Coronary artery (tissue), 2 donors: Measurements from ENCODE around the gene EHD2.

Experiments
- DNase-seq: peaks from one replicate; pipeline ENCODE4 v3.0.0-alpha.2; 2017; ENCODE audit warnings: low spot score
- H3K27ac ChIP-seq, 2 donors: fragments of 200-600 bp; sonication (generic); one replicate each; pipeline ENCODE4 v1.5.1; 2016 to 2019
- H3K4me3 ChIP-seq: fragments of 200-600 bp; sonication (generic); 2 replicates; pipeline ENCODE4 v1.5.1; 2016; ENCODE audit warnings: mild to moderate bottlenecking, moderate library complexity
- CTCF ChIP-seq: fragments of 200-600 bp; sonication (generic); IDR thresholded peaks from one replicate; pipeline ENCODE4 v1.5.1; 2019; ENCODE audit warnings: antibody characterized with exemption

Gene EHD2

GRCh38 chr19:47687906-47688305 is 25.3 kb upstream of the EHD2 start:
- no peak for DNase-seq

GRCh38 chr19:47691090-47691489 is 22.1 kb upstream of the EHD2 start:
- Histone ChIP-seq H3K27ac (no peak overlapping the region), H3K4me3 (no peak overlapping the region)
- TF ChIP-seq CTCF, result no peak
- DNase-seq, result no peak

More at GRCh38 chr19:47687906-47688305, 25.3 kb upstream of the EHD2 start:
- Histone ChIP-seq H3K4me3 (no peak overlapping the region), H3K27ac (no peak overlapping the region)
- no peak for TF ChIP-seq CTCF

GRCh38 chr19:47691782-47692181 is 21.4 kb upstream of the EHD2 start:
- no peak overlapping the region for H3K27ac ChIP-seq
- H3K4me3 ChIP-seq, result no peak overlapping the region
- TF ChIP-seq CTCF, result no peak
- no peak for DNase-seq

- no peak overlapping the region for H3K4me3 ChIP-seq
- no peak for DNase-seq
- no peak for TF ChIP-seq CTCF
- H3K27ac ChIP-seq, result no peak overlapping the region
Observed at GRCh38 chr19:47693489-47693888, 19.7 kb upstream of the EHD2 start.

GRCh38 chr19:47693903-47694302 is 19.3 kb upstream of the EHD2 start:
- no peak overlapping the region for H3K27ac ChIP-seq
- TF ChIP-seq CTCF, result no peak
- DNase-seq, result no peak
- no peak overlapping the region for H3K4me3 ChIP-seq

- TF ChIP-seq CTCF, result no peak
- no peak for DNase-seq
- Histone ChIP-seq H3K4me3 (no peak overlapping the region), H3K27ac (no peak overlapping the region)
Observed at GRCh38 chr19:47694466-47695273, 18.6 kb upstream of the EHD2 start.
